ENCODE measurements around the gene BCL7A.

The BCL7A gene

DNA sequence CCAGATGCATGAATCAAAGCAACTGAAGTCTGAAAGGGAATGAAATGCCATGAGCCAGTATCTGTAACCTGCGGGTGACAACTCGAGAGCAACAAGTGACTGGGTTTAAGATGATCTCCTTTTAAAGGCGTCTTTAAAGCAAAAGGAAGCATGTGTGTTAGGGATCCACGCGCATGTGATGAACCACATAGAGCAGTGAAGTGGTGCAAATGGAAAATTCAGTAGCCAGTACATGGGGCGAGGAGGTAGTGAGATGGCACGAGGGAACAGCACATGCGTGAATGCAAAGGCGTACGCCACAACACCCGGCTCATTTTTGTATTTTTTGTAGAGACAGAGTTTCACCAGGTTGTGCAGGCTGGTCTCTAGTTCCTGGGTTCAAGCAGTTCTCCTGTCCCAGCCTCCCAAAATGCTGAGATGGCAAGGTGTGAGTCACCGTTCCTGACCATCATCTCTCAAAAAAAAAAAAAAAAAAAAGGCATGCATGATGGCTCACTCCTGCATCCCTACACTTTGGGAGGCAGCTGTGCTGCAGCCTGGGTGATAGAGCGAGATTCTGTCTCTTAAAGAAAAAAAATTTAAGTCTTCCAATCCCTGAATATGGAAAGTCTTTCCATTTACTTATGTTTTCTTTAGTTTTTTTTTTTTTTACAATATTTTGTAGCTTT is 24.6 kb upstream of the BCL7A start:
- no peak for DNase-seq (ENCODE audit: low read depth in 2 of 2, low spot score in 1 of 2)

DNA sequence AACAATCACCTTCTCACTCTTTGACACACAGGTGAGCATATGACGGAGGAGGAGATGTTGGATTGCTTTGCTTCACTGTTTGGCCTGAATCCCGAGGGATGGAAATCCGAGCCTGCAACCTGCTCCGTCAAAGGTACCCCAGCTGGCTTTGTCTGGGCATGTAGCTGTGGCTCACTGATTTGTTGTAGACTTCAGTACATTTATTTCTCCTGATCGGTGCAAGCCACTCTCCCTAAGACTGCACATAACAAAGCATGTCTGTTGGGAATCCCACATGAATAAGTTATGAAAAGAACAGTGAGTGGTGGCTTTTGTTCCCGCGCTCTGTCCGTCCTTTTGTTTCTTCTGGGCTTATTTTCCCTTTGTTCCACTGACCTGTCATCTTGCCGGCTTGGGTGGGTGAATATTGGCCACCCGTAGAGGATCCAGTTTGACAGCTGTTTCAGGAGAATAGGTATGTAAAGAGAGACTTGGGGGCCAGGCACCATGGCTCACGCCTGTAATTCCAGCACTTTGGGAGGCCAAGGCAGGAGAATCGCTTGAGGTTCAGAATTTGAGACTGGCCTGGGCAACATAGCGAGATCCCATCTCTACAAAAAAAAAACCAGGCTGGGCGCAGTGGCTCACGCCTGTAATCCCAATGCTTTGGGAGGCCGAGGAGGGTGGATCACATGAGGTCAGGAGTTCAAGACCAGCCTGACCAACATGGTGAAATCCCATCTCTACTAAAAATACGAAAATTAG is 20.0 kb upstream of the BCL7A start:
- no peak for DNase-seq (ENCODE audit: low read depth in 2 of 2, low spot score in 1 of 2)

GRCh38 chr12:122003651-122004611 is 17.8 kb upstream of the BCL7A start:
- no peak for DNase-seq (ENCODE audit: low read depth in 2 of 2, low spot score in 1 of 2)

DNA sequence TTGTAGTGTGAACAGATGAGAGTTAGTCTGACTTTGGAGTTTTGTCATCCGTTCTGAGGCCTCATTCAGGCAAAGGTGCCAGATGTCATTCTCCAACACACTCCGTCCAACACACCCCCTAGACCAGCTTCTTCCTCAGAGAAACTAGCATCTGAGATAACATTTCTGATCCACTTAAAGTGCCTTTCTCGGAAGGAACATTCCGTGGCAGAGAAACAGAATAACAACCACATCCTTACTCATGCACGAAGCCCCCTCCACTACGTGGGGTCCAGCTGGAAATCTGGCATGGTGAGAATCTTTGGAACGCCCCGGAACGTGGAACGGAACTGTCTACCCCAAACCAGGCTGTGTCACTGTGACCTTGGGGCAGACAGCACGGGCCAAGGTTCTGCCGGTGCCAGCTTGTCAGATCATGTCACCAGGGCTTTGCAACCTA is 17.0 kb upstream of the BCL7A start:
- DNase-seq (ENCODE audit: low read depth in 2 of 2, low spot score in 1 of 2), result no peak

GRCh38 chr12:122005252-122005776 is 16.4 kb upstream of the BCL7A start:
- DNase-seq (ENCODE audit: low read depth in 2 of 2, low spot score in 1 of 2), result no peak

GRCh38 chr12:122006186-122006926 is 15.3 kb upstream of the BCL7A start:
- DNase-seq (ENCODE audit: low read depth in 2 of 2, low spot score in 1 of 2), result no peak

DNA sequence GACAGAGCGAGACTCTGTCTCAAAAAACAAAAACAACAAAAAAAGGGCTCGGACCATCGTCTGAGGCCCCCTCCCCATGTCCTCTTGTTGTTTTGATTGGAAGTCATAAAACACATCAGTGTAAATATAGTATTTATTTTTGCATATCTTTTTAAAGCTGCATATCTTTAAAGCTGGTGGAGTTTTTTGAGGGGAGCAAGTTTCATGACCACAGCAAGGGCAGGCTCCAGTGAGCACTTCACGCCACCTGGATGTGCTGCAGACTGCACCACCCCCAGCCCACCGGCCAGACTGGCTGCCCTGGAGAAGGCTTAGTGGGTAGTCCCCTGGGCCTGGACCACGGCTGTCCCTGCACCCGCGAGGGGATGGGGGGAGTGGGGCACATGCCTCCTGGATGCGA is 11.9 kb upstream of the BCL7A start:
- no peak for DNase-seq (ENCODE audit: low read depth in 2 of 2, low spot score in 1 of 2)

DNA sequence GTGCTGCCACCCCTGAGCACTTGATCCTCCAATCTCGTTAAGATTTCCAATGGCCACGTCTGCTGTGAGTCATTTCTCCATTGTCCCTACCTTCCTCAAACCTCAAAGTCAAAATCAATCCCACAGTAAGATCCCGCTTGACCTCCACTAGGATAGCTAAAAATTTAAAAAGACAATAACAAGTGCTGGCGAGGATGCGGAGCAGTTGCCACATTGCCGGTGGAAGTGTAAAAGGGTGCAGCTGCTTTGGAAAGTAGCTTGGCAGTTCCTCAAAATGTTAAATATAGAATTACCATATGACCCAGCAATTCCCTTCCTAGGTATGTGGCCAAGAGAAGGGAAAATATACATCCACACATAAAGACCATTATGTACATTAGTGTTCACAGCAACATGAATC is 9.5 kb upstream of the BCL7A start:
- DNase-seq (ENCODE audit: low read depth in 2 of 2, low spot score in 1 of 2), result no peak

DNA sequence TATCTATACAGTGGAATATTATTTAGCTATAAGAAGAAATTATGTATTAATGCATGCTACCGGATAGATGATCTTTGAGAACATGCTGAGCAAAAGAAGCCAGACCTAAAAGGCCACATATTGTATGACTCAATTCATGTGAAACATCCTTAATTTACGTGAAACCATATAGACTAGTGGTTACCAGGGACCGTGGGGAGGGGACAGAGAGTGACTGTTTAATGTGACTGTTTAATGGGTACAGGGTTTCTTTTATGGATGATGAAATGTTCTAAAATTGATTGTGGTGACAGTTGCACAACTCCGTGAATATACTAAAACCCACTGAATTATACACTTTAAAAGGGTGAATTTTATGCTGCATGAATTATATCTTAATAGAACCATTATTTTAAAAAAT is 8.5 kb upstream of the BCL7A start:
- no peak for DNase-seq (ENCODE audit: low read depth in 2 of 2, low spot score in 1 of 2)

- DNase-seq (ENCODE audit: low read depth in 2 of 2, low spot score in 1 of 2), result no peak
Measured at GRCh38 chr12:122013791-122014590, 7.7 kb upstream of the BCL7A start.

GRCh38 chr12:122014781-122015180 is 6.9 kb upstream of the BCL7A start:
- no peak for DNase-seq (ENCODE audit: low read depth in 2 of 2, low spot score in 1 of 2)

GRCh38 chr12:122018457-122018856 is 3.2 kb upstream of the BCL7A start:
- no peak for DNase-seq (ENCODE audit: low read depth in 2 of 2, low spot score in 1 of 2)

- no peak for DNase-seq (ENCODE audit: low read depth in 2 of 2, low spot score in 1 of 2)
Measured at GRCh38 chr12:122018937-122019336, 2.7 kb upstream of the BCL7A start.

- DNase-seq (ENCODE audit: low read depth in 2 of 2, low spot score in 1 of 2), result no peak
Measured at GRCh38 chr12:122020795-122021192, 890 bp upstream of the BCL7A start.

GRCh38 chr12:122021193-122021821 is 377 bp upstream of the BCL7A start:
- DNase-seq (ENCODE audit: low read depth in 2 of 2, low spot score in 1 of 2), result no peak

DNA sequence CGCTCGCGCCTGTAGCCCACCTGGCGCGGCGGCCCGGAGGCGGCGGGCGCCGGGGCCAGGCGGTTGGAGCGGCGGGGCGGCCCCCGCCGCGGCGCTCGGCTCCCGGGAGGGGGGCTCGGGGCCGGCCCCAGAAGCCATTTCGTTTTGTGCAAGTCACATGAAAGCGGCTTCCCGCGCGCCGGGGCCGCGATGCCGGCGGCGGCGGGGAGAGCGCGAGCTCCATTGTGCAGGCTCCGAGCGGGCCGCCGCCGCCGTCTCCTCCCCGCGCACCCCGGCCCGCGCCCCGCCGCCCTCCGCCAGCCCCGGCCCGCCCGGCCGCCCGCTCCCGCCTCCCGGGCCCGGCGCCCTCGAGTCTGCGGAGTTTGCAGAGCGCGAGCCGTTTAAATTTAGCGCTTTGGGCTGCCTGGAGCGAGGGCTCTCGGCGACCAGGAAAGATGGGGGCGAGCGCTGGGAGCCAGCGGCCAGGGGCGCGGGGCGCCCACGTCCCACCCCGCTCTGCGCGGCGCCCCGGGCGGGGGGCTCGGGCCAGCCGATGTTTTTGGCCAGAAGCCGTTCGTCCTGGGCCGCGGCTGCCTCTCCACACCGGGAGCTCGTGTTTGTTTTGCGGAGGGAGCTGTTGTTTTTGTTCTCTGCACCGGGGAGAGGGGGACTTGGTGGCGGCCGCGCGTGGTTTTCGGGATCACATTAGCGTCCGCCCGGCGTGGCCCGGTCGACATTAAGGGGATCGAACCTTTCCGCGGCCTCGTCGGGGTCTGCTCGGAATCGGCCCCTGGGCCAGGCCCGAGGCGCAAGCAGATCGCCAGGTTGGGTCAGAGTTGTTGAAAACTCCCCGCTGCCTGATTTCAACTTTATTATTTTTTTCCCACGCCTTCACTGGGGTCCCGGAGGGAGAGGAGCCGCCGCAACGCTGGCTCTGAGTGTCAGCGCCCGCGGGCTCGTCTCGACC is 982 bp downstream of the BCL7A start:
- DNase-seq (ENCODE audit: low read depth in 2 of 2, low spot score in 1 of 2), result no peak

DNA sequence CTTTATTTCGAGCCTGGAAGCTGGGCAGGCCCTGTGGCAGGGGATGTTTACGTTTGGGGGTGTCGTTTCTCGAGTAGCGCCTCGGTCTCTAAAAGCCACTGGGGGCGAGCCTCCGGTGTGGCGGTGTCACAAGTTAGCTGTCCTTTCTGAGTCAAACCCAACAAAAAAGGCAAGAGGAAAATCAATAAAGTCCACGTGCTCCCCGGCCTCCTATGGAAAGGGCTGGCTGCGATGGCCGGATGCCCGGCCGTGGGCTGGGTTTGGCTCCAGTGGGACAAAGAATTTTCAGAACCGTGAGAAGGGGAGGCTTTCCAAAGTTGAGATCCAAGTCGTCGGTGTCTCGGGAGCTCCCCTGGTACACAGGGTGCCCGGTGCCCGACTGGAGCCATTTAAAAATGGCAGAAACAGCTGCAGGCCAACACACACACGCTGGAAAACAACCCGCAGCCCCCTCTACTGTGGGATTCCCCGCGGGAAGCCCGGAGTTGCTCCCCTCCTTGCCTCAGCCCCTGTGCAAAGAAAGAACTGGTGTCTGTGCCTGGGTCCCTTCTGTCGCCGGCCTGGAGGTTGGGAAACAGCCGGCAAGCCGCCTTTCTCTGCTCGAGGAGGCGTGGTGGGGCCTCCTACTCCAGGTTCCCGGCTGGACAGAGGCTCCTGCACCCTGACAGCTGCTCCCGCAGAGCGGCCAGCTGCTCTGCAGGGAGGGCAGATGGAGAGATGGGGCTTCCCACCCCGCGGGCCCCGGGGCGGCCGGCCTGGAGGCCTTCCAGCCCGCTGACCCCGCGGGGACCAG is 1.9 kb downstream of the BCL7A start:
- DNase-seq (ENCODE audit: low read depth in 2 of 2, low spot score in 1 of 2), result no peak
